RWPE1 (cell line): ENCODE measurements around the gene IRF4.

Source experiments
- CTCF ChIA-PET: fragments of 350-600 bp; sonication (Branson Sonifier 250); formaldehyde crosslinking; extraction: SDS; loops from one replicate; lab custom pipeline; 2021; lab: Yijun Ruan, JAX
- POLR2A ChIA-PET: fragments of 400-600 bp; formaldehyde crosslinking; extraction: SDS; loops from one replicate; lab custom pipeline; 2020; ENCODE audit warnings: antibody characterized with exemption; ENCODE audit not compliant: low non-redundant PET; lab: Yijun Ruan, JAX
- DNase-seq: peaks from one replicate; pipeline ENCODE4 v3.0.0; 2012; ENCODE audit warnings: low spot score
- H3K27ac ChIP-seq: fragments of 450-650 bp; 2 replicates; pipeline ENCODE4 v1.5.1; 2017
- TF ChIP-seq, protein P1 (sequence below): fragments of 450-650 bp; conservative IDR thresholded peaks from 2 replicates; pipeline ENCODE4 v1.5.1; 2017; ENCODE audit warnings: low read depth, mild to moderate bottlenecking

Gene IRF4

DNA sequence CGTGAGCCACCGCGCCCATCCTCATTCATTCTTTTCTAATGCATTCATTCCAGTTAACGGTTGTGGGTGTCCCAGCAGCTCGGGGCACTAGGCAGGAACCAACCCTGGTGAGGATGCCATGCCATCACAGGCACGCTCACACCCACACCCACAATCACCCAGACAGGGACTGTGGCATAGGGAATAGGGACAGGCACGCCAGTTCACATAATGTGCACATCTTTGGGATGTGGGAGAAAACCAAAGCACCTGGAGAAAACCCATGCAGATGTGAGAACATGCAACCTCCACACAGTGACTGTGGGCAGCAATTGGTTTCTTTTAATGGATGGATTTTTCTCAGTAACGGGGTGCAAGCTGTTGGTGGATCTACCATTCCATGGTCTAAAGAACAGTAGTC lies 64.3 kb downstream of the IRF4 start:
- H3K27ac ChIP-seq: no peak overlapping the region
- ChIA-PET POLR2A (no interaction called here), CTCF (no interaction called here)
- TF ChIP-seq, protein P1, sequence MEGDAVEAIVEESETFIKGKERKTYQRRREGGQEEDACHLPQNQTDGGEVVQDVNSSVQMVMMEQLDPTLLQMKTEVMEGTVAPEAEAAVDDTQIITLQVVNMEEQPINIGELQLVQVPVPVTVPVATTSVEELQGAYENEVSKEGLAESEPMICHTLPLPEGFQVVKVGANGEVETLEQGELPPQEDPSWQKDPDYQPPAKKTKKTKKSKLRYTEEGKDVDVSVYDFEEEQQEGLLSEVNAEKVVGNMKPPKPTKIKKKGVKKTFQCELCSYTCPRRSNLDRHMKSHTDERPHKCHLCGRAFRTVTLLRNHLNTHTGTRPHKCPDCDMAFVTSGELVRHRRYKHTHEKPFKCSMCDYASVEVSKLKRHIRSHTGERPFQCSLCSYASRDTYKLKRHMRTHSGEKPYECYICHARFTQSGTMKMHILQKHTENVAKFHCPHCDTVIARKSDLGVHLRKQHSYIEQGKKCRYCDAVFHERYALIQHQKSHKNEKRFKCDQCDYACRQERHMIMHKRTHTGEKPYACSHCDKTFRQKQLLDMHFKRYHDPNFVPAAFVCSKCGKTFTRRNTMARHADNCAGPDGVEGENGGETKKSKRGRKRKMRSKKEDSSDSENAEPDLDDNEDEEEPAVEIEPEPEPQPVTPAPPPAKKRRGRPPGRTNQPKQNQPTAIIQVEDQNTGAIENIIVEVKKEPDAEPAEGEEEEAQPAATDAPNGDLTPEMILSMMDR: no peak
- DNase-seq: no peak

DNA sequence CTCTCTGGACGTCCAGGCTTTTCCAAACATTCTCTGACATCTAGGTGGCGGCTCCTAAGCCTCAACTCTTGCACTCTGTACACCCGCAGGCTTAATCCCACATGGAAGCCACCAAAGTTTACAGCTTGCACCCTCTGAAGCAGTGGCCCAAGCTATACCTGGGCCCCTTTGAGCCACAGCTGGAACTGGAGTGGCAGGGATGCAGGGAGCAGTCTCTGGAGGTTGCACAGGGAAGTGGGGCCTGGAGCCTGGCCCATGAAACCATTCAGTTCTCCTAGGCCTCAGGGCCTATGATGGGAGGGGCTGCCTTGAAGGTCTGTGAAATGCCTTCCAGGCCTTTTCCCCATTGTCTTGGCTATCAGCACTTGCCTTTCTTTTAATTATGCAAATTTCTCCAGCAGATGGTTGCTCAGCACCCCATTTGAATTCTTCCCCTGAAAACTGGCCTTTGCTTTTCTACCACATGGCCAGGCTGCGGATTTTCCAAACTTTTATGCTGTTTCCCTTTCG lies 64.9 kb downstream of the IRF4 start:
- TF ChIP-seq, protein P1: no peak
- no peak for DNase-seq
- POLR2A ChIA-PET: no interaction called here
- CTCF ChIA-PET: no interaction called here
- H3K27ac ChIP-seq: no peak overlapping the region

DNA sequence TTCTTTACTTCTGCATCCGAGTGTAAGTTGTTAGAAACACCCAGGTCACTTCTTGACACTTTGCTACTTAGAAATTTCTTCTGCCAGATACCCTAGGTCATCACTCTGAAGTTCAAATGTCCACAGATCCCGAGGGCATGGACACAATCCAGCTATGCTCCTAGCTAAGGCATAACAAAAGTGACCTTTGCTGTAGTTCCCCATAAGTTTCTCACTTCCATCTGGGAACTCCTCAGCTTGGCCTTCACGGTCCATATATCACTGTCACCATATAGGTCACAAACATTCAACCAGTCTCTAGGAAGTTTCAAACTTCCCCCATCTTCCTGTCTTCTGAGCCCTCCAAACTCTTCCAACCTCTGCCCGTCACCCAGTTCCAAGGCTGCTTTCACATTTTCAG lies 65.3 kb downstream of the IRF4 start:
- POLR2A ChIA-PET: no interaction called here
- CTCF ChIA-PET: no interaction called here
- TF ChIP-seq, protein P1: no peak
- no peak for DNase-seq
- no peak overlapping the region for H3K27ac ChIP-seq
